ENCODE results near the gene IARS2.
"Not testable (repeated sequence)": the region's sequence is repeated elsewhere in the genome, so short reads cannot be mapped to it uniquely, and the experiment has no call there.

- TF ChIP-seq EZH2 (IDR thresholded peaks at IDR 0.05; ENCODE audit: borderline replicate concordance); CTCF (IDR thresholded peaks at IDR 0.05; ENCODE audit: poor library complexity): not testable (repeated sequence)
These were observed 18.7 kb downstream of the IARS2 start for GRCh38 chr1:220112600-220112999.

Measured in hepatocyte (in vitro differentiated cells).